ENCODE data around the gene KCNQ1. TPM values are rescaled to one million over a fixed set of nuclear protein-coding genes. Genes with fewer than 3 reads are reported as not detected.

KCNQ1 gene
- total and polyA plus RNA-seq, 2 donors (not counting 3 experiments of a cell fraction or from before 2014, with no cell fraction given): 0.07 to 0.09 TPM

DNA sequence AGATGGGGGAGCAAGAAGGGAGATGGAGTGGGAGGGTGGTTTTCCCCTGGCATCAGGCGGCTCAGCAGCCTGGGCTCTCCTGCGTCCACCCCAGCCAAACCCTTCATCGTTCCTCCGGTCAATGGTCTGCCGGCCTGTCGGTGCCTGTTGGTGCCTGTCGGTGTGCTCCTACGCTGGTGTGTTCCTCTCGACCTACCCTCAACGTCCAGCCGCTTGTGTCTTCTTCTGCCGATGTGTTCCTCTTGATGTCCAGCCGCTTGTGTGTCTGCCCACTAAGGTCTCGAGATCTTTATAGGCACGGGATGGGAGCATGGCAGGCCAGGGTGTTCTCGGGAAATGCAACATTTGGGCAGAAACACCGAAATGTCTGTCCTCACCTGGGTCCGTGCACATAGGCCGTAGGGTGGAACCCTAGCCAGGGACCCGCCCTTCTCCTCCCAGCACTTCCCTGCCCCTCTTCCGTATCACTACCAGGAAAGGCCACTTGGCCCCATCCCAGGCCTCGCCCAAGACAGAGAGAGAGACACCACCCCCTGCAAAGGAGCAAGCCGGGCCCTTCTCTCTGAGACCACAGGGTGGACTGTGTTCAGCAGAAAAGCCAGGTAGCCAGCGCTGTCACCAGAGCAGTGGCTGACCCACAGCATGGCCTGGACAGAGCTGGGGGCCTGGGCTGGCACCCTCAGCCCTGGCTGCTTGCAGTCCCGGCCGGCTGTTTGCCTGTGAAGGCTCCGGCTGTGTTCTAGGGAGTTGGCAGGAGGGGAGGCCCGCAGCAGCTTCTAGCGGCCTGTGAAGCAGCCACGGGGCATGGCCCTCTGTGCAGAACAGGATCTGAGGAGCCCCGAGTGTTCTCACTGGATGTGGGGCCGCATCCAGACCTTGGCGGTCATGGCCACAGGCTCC is 316.6 kb downstream of the KCNQ1 start:
- Histone ChIP-seq H3K4me1 (ENCODE audit: control insufficient read depth, extremely low read depth, insufficient read depth, low read length) (no peaks in the 10 kb centered on the region), H3K9me1 (replicated peaks; ENCODE audit: control insufficient read depth, extremely low read depth, insufficient read depth, low read length) (no peaks in the 10 kb centered on the region), H3K4me3 (replicated peaks in 1 of 3; ENCODE audit: insufficient read depth in 1 of 3, low read depth in 1 of 3, low read length in 3 of 3) (no peak overlapping the region), H3K9ac (replicated peaks; ENCODE audit: extremely low read depth, insufficient read depth, low read length) (no peak overlapping the region), H4K20me1 (replicated peaks; ENCODE audit: control insufficient read depth, extremely low read depth, insufficient read depth, low read length) (no peaks in the 10 kb centered on the region), H2AFZ (ENCODE audit: low read depth, low read length) (no peak overlapping the region), H3K27ac (ENCODE audit: insufficient read depth, low read depth, low read length) (no peak overlapping the region), H3K9me3 (replicated peaks; ENCODE audit: control insufficient read depth, insufficient read depth, low read length) (no peaks in the 10 kb centered on the region), H3K36me3 (ENCODE audit: control insufficient read depth in 2 of 2, extremely low read depth in 1 of 2, insufficient read depth in 2 of 2, low read length in 2 of 2) (no peaks in the 10 kb centered on the region), H3K27me3 (ENCODE audit: control insufficient read depth in 2 of 2, insufficient read depth in 2 of 2, low read length in 2 of 2) (no peaks in the 10 kb centered on the region), H3K4me2 (ENCODE audit: insufficient read depth, low read length) (no peak overlapping the region), H3K79me2 (ENCODE audit: control insufficient read depth, insufficient read depth, low read length) (no peaks in the 10 kb centered on the region)
- dilution Hi-C loops (cut with MboI; ENCODE audit: extremely low pct_ligation_motif_present, low sequenced_read_pairs): no loop called here
- TF ChIP-seq MAX (IDR thresholded peaks at IDR 0.05; ENCODE audit: insufficient read depth, insufficient read length) (no peak), JUN (IDR thresholded peaks at IDR 0.05; ENCODE audit: borderline replicate concordance, insufficient read depth, insufficient read length, low read depth) (no peak), MYC (IDR thresholded peaks at IDR 0.05; ENCODE audit: low read depth, low read length) (no peak)
- TF ChIP-seq, protein P1, sequence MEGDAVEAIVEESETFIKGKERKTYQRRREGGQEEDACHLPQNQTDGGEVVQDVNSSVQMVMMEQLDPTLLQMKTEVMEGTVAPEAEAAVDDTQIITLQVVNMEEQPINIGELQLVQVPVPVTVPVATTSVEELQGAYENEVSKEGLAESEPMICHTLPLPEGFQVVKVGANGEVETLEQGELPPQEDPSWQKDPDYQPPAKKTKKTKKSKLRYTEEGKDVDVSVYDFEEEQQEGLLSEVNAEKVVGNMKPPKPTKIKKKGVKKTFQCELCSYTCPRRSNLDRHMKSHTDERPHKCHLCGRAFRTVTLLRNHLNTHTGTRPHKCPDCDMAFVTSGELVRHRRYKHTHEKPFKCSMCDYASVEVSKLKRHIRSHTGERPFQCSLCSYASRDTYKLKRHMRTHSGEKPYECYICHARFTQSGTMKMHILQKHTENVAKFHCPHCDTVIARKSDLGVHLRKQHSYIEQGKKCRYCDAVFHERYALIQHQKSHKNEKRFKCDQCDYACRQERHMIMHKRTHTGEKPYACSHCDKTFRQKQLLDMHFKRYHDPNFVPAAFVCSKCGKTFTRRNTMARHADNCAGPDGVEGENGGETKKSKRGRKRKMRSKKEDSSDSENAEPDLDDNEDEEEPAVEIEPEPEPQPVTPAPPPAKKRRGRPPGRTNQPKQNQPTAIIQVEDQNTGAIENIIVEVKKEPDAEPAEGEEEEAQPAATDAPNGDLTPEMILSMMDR (IDR thresholded peaks at IDR 0.05; ENCODE audit: extremely low read depth in 1 of 2, insufficient read depth in 1 of 2, low read depth in 1 of 2, low read length in 2 of 2): no peak
- no TSS peak for BruUV-seq (replicated peaks)
- POLR2A ChIA-PET: no interaction called here
- FAIRE-seq (no peak), DNase-seq (ENCODE audit: low read depth, low spot score) (no peak)
- intact Hi-C loops (cut with micrococcal nuclease): no loop called here
- CTCF ChIA-PET: no interaction called here

DNA sequence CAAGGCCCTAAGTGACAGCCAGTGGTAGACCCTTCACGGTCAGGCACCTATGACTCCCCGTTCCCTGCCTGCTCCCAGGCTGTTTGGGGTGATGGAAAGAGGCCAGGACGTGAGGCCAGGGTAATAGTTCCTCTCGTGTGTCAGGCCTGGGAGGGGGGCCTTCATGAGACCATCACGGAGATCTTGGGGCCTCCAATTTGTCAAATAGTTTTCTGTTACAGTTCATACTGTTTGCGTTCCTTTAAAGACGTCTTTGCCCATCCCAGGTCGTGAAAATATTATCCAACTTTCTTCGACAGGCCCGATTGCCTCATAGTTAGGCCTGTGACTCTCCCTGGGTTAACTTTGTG is 317.2 kb downstream of the KCNQ1 start:
- Histone ChIP-seq H3K4me3 (replicated peaks in 1 of 3; ENCODE audit: insufficient read depth in 1 of 3, low read depth in 1 of 3, low read length in 3 of 3) (no peak overlapping the region), H3K27ac (ENCODE audit: insufficient read depth, low read depth, low read length) (no peak overlapping the region), H3K9me3 (replicated peaks; ENCODE audit: control insufficient read depth, insufficient read depth, low read length) (no peaks in the 10 kb centered on the region), H3K4me2 (ENCODE audit: insufficient read depth, low read length) (no peak overlapping the region), H3K79me2 (ENCODE audit: control insufficient read depth, insufficient read depth, low read length) (no peaks in the 10 kb centered on the region), H2AFZ (ENCODE audit: low read depth, low read length) (no peak overlapping the region), H3K9ac (replicated peaks; ENCODE audit: extremely low read depth, insufficient read depth, low read length) (no peak overlapping the region), H3K36me3 (ENCODE audit: control insufficient read depth in 2 of 2, extremely low read depth in 1 of 2, insufficient read depth in 2 of 2, low read length in 2 of 2) (no peaks in the 10 kb centered on the region), H3K27me3 (ENCODE audit: control insufficient read depth in 2 of 2, insufficient read depth in 2 of 2, low read length in 2 of 2) (no peaks in the 10 kb centered on the region), H4K20me1 (replicated peaks; ENCODE audit: control insufficient read depth, extremely low read depth, insufficient read depth, low read length) (no peaks in the 10 kb centered on the region), H3K4me1 (ENCODE audit: control insufficient read depth, extremely low read depth, insufficient read depth, low read length) (no peaks in the 10 kb centered on the region), H3K9me1 (replicated peaks; ENCODE audit: control insufficient read depth, extremely low read depth, insufficient read depth, low read length) (no peaks in the 10 kb centered on the region)
- no peak for DNase-seq (ENCODE audit: low read depth, low spot score)
- no TSS peak for BruUV-seq (replicated peaks)
- intact Hi-C loops (cut with micrococcal nuclease): no loop called here
- ChIA-PET POLR2A (no interaction called here), CTCF (no interaction called here)
- no peak for FAIRE-seq
- dilution Hi-C loops (cut with MboI; ENCODE audit: extremely low pct_ligation_motif_present, low sequenced_read_pairs): no loop called here
- TF ChIP-seq GATA2 (IDR thresholded peaks at IDR 0.05; ENCODE audit: insufficient read depth, insufficient read length, low read depth, low read length) (no peak), EZH2 (IDR thresholded peaks at IDR 0.05; ENCODE audit: borderline replicate concordance, low read depth, low read length, severe bottlenecking) (no peak), MYC (IDR thresholded peaks at IDR 0.05; ENCODE audit: low read depth, low read length) (no peak), FOS (IDR thresholded peaks at IDR 0.05; ENCODE audit: borderline replicate concordance, insufficient read depth, low read length) (no peak), JUN (IDR thresholded peaks at IDR 0.05; ENCODE audit: borderline replicate concordance, insufficient read depth, insufficient read length, low read depth) (no peak), POLR2A (IDR thresholded peaks at IDR 0.05; ENCODE audit: low read depth, low read length) (no peak), POLR2AphosphoS5 (IDR thresholded peaks at IDR 0.05; ENCODE audit: insufficient read depth, low read depth, low read length) (no peak), MAX (IDR thresholded peaks at IDR 0.05; ENCODE audit: insufficient read depth, insufficient read length) (no peak)
- TF ChIP-seq, protein P1 (IDR thresholded peaks at IDR 0.05; ENCODE audit: extremely low read depth in 1 of 2, insufficient read depth in 1 of 2, low read depth in 1 of 2, low read length in 2 of 2): no peak
